ENCODE results near the gene AFF3. TPM values are rescaled to one million over a fixed set of nuclear protein-coding genes. Genes with fewer than 3 reads are reported as not detected.

The AFF3 gene
- total RNA-seq, 5 donors from 2014 or later (not counting 1 experiment from before 2014, with no cell fraction given) = 9.9 to 23.5 (median 11.5) TPM

DNA sequence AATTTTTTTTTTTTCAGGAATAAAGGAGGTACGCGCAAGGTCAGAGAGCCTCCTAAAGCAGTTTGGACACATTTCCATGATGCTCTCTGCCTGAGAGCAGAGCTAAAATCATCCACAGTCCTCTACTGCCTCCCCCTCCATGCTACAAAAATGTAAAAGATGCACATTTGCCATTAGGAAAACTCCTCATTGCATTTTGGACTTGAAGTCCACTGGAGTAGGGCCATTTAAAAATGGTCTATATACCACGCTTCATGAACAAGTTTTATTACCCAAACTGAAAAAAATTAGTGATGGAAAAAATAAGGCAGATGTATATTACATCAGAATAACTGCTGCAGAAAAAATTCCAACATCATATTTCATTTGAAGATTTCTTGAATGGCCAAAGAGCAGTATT lies 256.0 kb downstream of the AFF3 start:
- Mint-ChIP-seq H3K9me3 (no peaks in the 10 kb centered on the region), H3K27me3 (no peaks in the 10 kb centered on the region), H3K4me1 (peaks cover 0 to 2% (median 0%) of the 10 kb centered on the region in 3 donors), H3K27ac (no peak overlapping the region), H3K4me3 (no peak overlapping the region), H3K36me3 (no peaks in the 10 kb centered on the region)
- no peaks in the 10 kb centered on the region for H3K27me3 ChIP-seq (replicated peaks in 1 of 2; ENCODE audit: control insufficient read depth in 2 of 2, extremely low read depth in 1 of 2, insufficient read depth in 2 of 2, low read length in 1 of 2)
- H3K4me3 ChIP-seq (ENCODE audit: control insufficient read depth in 1 of 2, extremely low read depth in 1 of 2, low read length in 1 of 2) = no peak overlapping the region
- ChIA-PET CTCF (no interaction called here), POLR2A (no interaction called here)
- H3K4me1 ChIP-seq (ENCODE audit: control insufficient read depth in 1 of 2, extremely low read depth in 1 of 2, insufficient read depth in 2 of 2, low read length in 2 of 2) = no peaks in the 10 kb centered on the region
- DNase-seq = no peak
- ATAC-seq (replicated peaks in 1 of 4) = no peak
- no peak overlapping the region for H3K27ac ChIP-seq (ENCODE audit: low read length)
- WGBS (ENCODE audit: insufficient coverage) = 100% methylated on average over 2 of the region's 3 CpGs
- H3K9me3 ChIP-seq = no peaks in the 10 kb centered on the region
- peaks cover 0 to 4% of the 10 kb centered on the region in 2 donors for H3K36me3 ChIP-seq (ENCODE audit: control insufficient read depth in 2 of 2, extremely low read depth in 1 of 2, insufficient read depth in 1 of 2, low read length in 1 of 2)

GRCh38 chr2:99883358-99883757 lies 259.0 kb downstream of the AFF3 start:
- ATAC-seq (replicated peaks in 1 of 4) = no peak
- Mint-ChIP-seq H3K4me3 (no peak overlapping the region), H3K36me3 (no peaks in the 10 kb centered on the region), H3K9me3 (no peaks in the 10 kb centered on the region), H3K27me3 (no peaks in the 10 kb centered on the region), H3K27ac (no peak overlapping the region), H3K4me1 (peaks cover 0 to 2% (median 0%) of the 10 kb centered on the region in 3 donors)
- H3K27ac ChIP-seq (ENCODE audit: low read length) = no peak overlapping the region
- ChIA-PET CTCF (no interaction called here), POLR2A (no interaction called here)
- H3K4me3 ChIP-seq (ENCODE audit: control insufficient read depth in 1 of 2, extremely low read depth in 1 of 2, low read length in 1 of 2) = no peak overlapping the region
- no peaks in the 10 kb centered on the region for H3K9me3 ChIP-seq
- no peaks in the 10 kb centered on the region for H3K27me3 ChIP-seq (replicated peaks in 1 of 2; ENCODE audit: control insufficient read depth in 2 of 2, extremely low read depth in 1 of 2, insufficient read depth in 2 of 2, low read length in 1 of 2)
- no peaks in the 10 kb centered on the region for H3K4me1 ChIP-seq (ENCODE audit: control insufficient read depth in 1 of 2, extremely low read depth in 1 of 2, insufficient read depth in 2 of 2, low read length in 2 of 2)
- no peak for DNase-seq
- H3K36me3 ChIP-seq (ENCODE audit: control insufficient read depth in 2 of 2, extremely low read depth in 1 of 2, insufficient read depth in 1 of 2, low read length in 1 of 2) = no peaks in the 10 kb centered on the region
- WGBS (ENCODE audit: insufficient coverage) = 92% methylated on average over 3 of the region's 4 CpGs

DNA sequence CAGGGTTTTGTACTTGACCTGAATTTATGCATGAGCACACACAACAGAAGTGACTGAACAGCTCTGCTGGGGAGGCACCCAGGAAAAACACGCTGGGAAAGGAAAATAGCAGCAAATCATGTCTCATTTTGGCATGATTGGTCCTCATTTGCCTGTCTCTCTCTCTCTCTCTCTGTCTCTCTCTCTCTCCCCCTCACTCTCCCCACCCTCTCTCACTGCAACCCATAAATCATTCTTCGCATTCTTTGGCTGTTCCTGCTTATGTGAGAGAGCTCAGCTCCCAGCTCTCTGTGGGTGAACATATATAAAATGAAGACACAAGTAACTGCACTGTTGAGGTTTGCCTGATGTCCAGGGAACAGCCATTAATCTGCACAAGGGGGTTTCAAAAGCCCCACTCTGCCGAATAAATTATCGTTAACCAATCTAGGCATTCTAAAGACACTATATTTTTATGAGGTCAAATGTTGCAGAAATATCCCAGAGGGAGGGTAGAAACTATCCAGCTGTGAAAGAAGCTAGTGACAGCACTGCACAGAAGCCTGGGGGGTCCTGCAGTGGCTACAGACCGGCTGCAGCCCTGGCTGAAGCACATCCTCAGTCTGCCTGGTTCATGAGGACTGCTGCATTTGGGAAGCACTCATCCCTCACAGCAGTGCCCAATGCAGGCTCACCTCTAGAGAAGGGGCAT lies 260.3 kb downstream of the AFF3 start:
- ChIA-PET POLR2A (no interaction called here), CTCF (no interaction called here)
- Histone ChIP-seq H3K4me1 (ENCODE audit: control insufficient read depth in 1 of 2, extremely low read depth in 1 of 2, insufficient read depth in 2 of 2, low read length in 2 of 2) (no peaks in the 10 kb centered on the region), H3K36me3 (ENCODE audit: control insufficient read depth in 2 of 2, extremely low read depth in 1 of 2, insufficient read depth in 1 of 2, low read length in 1 of 2) (no peaks in the 10 kb centered on the region), H3K27me3 (replicated peaks in 1 of 2; ENCODE audit: control insufficient read depth in 2 of 2, extremely low read depth in 1 of 2, insufficient read depth in 2 of 2, low read length in 1 of 2) (no peaks in the 10 kb centered on the region), H3K27ac (ENCODE audit: low read length) (no peak overlapping the region), H3K4me3 (ENCODE audit: control insufficient read depth in 1 of 2, extremely low read depth in 1 of 2, low read length in 1 of 2) (no peak overlapping the region), H3K9me3 (no peaks in the 10 kb centered on the region)
- H3K4me3 Mint-ChIP-seq = no peak overlapping the region
- 80% methylated on average over 1 of the region's 5 CpGs for WGBS (ENCODE audit: insufficient coverage)
- no peaks in the 10 kb centered on the region for H3K36me3 Mint-ChIP-seq
- H3K27me3 Mint-ChIP-seq = no peaks in the 10 kb centered on the region
- no peaks in the 10 kb centered on the region for H3K9me3 Mint-ChIP-seq
- no peak for ATAC-seq (replicated peaks in 1 of 4)
- no peak for DNase-seq
- peaks cover 0 to 2% (median 0%) of the 10 kb centered on the region in 3 donors for H3K4me1 Mint-ChIP-seq
- H3K27ac Mint-ChIP-seq = no peak overlapping the region

DNA sequence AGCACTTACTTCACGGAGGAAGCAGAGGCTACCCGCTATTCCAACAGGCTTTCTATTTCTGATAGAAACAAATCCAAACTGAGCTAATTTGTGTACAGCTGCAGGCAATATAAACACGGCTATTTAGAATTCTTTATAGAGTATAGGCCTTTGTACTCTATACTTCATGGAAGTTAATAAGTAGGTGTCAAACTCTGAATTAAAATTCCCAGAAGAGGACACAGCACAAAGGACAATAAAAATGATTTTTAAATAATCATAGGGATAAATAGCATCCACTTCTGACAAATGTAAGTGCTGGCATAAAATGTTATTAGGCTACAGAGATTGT lies 261.5 kb downstream of the AFF3 start:
- POLR2A ChIA-PET = no interaction called here
- peaks cover 0 to 2% (median 0%) of the 10 kb centered on the region in 3 donors for H3K4me1 Mint-ChIP-seq

DNA sequence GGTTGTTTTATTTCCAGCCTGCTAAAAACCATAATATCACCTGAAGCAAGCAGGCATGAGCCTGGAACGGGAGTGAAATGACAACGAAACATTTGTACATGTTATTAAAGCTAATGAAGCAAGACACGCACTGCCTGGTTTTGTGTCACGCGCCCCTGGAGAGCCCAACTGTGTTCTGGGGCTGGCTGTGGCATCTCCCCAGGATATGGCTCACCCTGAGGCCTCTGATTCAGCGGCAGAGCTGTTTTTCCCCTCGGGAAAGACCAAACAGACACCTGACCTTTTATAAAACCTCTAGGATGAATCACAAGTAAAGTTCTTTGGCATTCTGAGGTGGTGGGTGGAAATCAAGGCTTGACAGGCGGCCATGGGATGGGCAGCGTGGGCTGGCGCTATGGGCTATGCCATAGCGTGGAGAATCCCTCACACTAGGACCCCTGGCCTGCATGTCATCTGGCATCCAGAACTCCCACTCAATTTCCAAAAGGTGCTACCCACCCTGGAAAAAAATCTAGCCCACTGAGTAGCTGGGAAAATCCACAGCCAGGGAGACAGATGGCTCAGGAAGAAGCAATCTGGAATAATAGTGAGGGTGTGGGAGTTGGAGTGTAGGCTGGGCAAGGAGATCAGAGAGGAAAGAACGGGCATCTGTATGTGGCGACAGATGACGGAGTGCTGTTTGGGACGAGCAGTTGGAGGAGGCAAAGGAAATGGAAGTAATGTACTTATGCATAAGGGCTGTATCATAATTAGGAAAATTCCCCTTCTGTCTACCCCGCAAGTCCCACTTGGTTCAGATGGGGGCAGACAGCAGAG lies 262.0 kb downstream of the AFF3 start:
- Histone ChIP-seq H3K9me3 (no peaks in the 10 kb centered on the region), H3K4me1 (ENCODE audit: control insufficient read depth in 1 of 2, extremely low read depth in 1 of 2, insufficient read depth in 2 of 2, low read length in 2 of 2) (no peaks in the 10 kb centered on the region), H3K4me3 (ENCODE audit: control insufficient read depth in 1 of 2, extremely low read depth in 1 of 2, low read length in 1 of 2) (no peak overlapping the region), H3K27ac (ENCODE audit: low read length) (no peak overlapping the region), H3K36me3 (ENCODE audit: control insufficient read depth in 2 of 2, extremely low read depth in 1 of 2, insufficient read depth in 1 of 2, low read length in 1 of 2) (no peaks in the 10 kb centered on the region), H3K27me3 (replicated peaks in 1 of 2; ENCODE audit: control insufficient read depth in 2 of 2, extremely low read depth in 1 of 2, insufficient read depth in 2 of 2, low read length in 1 of 2) (no peaks in the 10 kb centered on the region)
- H3K9me3 Mint-ChIP-seq = no peaks in the 10 kb centered on the region
- ChIA-PET CTCF (no interaction called here), POLR2A (no interaction called here)
- no peaks in the 10 kb centered on the region for H3K36me3 Mint-ChIP-seq
- H3K4me1 Mint-ChIP-seq = peaks cover 0 to 2% (median 0%) of the 10 kb centered on the region in 3 donors
- H3K27ac Mint-ChIP-seq = no peak overlapping the region
- ATAC-seq (replicated peaks in 1 of 4) (no peak), DNase-seq (no peak)
- H3K4me3 Mint-ChIP-seq = no peak overlapping the region
- 100% methylated on average over 6 of the region's 16 CpGs for WGBS (ENCODE audit: insufficient coverage)
- no peaks in the 10 kb centered on the region for H3K27me3 Mint-ChIP-seq

More for the DNA sequence above, 261.5 kb downstream of the AFF3 start:
- Mint-ChIP-seq H3K36me3 (no peaks in the 10 kb centered on the region), H3K9me3 (no peaks in the 10 kb centered on the region), H3K4me3 (no peak overlapping the region), H3K27me3 (no peaks in the 10 kb centered on the region), H3K27ac (no peak overlapping the region)
- H3K4me1 ChIP-seq (ENCODE audit: control insufficient read depth in 1 of 2, extremely low read depth in 1 of 2, insufficient read depth in 2 of 2, low read length in 2 of 2) = no peaks in the 10 kb centered on the region
- no peak for DNase-seq
- no peak overlapping the region for H3K27ac ChIP-seq (ENCODE audit: low read length)
- H3K36me3 ChIP-seq (ENCODE audit: control insufficient read depth in 2 of 2, extremely low read depth in 1 of 2, insufficient read depth in 1 of 2, low read length in 1 of 2) = no peaks in the 10 kb centered on the region
- no CpG with 5 or more reads among the region's 3 CpGs for WGBS (ENCODE audit: insufficient coverage)
- CTCF ChIA-PET = no interaction called here
- no peaks in the 10 kb centered on the region for H3K27me3 ChIP-seq (replicated peaks in 1 of 2; ENCODE audit: control insufficient read depth in 2 of 2, extremely low read depth in 1 of 2, insufficient read depth in 2 of 2, low read length in 1 of 2)
- H3K9me3 ChIP-seq = no peaks in the 10 kb centered on the region
- no peak for ATAC-seq (replicated peaks in 1 of 4)
- H3K4me3 ChIP-seq (ENCODE audit: control insufficient read depth in 1 of 2, extremely low read depth in 1 of 2, low read length in 1 of 2) = no peak overlapping the region

DNA sequence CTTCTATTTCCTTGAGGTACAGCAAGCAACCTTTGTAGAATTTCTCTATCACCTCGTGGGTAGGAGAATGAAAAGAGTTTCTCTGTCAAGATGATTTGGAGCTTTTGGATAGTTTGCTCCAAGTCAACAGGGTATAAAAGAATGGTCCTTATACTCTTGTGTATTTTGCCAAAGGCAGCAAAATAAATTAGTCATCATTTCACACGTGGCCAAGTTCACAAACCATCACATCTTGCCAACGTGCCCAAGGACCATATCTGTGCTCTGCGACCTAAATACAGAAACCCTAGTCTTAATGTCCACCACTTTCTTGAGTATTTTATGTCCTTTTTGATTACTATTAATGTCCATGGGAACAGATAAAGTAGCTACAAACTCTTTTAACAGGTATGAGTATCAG lies 262.9 kb downstream of the AFF3 start:
- ChIA-PET POLR2A (no interaction called here), CTCF (no interaction called here)
- DNase-seq = no peak
- Histone ChIP-seq H3K27me3 (replicated peaks in 1 of 2; ENCODE audit: control insufficient read depth in 2 of 2, extremely low read depth in 1 of 2, insufficient read depth in 2 of 2, low read length in 1 of 2) (no peaks in the 10 kb centered on the region), H3K36me3 (ENCODE audit: control insufficient read depth in 2 of 2, extremely low read depth in 1 of 2, insufficient read depth in 1 of 2, low read length in 1 of 2) (no peaks in the 10 kb centered on the region), H3K9me3 (no peaks in the 10 kb centered on the region), H3K4me1 (ENCODE audit: control insufficient read depth in 1 of 2, extremely low read depth in 1 of 2, insufficient read depth in 2 of 2, low read length in 2 of 2) (no peaks in the 10 kb centered on the region), H3K4me3 (ENCODE audit: control insufficient read depth in 1 of 2, extremely low read depth in 1 of 2, low read length in 1 of 2) (no peak overlapping the region), H3K27ac (ENCODE audit: low read length) (no peak overlapping the region)
- H3K27me3 Mint-ChIP-seq = no peaks in the 10 kb centered on the region
- no peaks in the 10 kb centered on the region for H3K36me3 Mint-ChIP-seq
- H3K4me1 Mint-ChIP-seq = peaks cover 0 to 2% (median 0%) of the 10 kb centered on the region in 3 donors
- no peak for ATAC-seq (replicated peaks in 1 of 4)
- 100% methylated on average over 1 of the region's 4 CpGs for WGBS (ENCODE audit: insufficient coverage)
- H3K4me3 Mint-ChIP-seq = no peak overlapping the region
- H3K9me3 Mint-ChIP-seq = no peaks in the 10 kb centered on the region
- H3K27ac Mint-ChIP-seq = no peak overlapping the region

Measured in T-cell (primary cell).